PFSK-1 (cell line): ENCODE data around the gene NFKBIL1.

Source experiments
- POLR2AphosphoS5 ChIP-seq: IDR thresholded peaks from 2 replicates; pipeline ENCODE4 v1.6.1; 2012; ENCODE audit warnings: low read depth, mild to moderate bottlenecking, control low read depth, low read length, moderate library complexity
- SIN3A ChIP-seq: IDR thresholded peaks from 2 replicates; pipeline ENCODE4 v1.6.1; 2012; ENCODE audit warnings: mild to moderate bottlenecking, low read length, moderate library complexity, borderline replicate concordance; ENCODE audit not compliant: insufficient read depth
- TAF1 ChIP-seq: IDR thresholded peaks from 2 replicates; pipeline ENCODE4 v1.6.1; 2012; ENCODE audit warnings: low read length, control low read depth, borderline replicate concordance; ENCODE audit not compliant: insufficient read depth
- TF ChIP-seq, protein P1 (sequence below), 2 experiments: IDR thresholded peaks; 2 replicates each; pipeline versions ENCODE4 v1.6.1 to v1.8.0; 2011 to 2012; ENCODE audit warnings: low read depth in 2 of 2, low read length in 2 of 2, control low read depth in 1 of 2, inconsistent platforms in 1 of 2, mild to moderate bottlenecking in 1 of 2, moderate library complexity in 1 of 2; ENCODE audit not compliant: insufficient read depth in 1 of 2

GRCh38 chr6:31568537-31568961 is 21.1 kb downstream of the NFKBIL1 start:
- TF ChIP-seq SIN3A: no peak
- no peak for TF ChIP-seq TAF1
- TF ChIP-seq POLR2AphosphoS5: no peak
- TF ChIP-seq, protein P1, sequence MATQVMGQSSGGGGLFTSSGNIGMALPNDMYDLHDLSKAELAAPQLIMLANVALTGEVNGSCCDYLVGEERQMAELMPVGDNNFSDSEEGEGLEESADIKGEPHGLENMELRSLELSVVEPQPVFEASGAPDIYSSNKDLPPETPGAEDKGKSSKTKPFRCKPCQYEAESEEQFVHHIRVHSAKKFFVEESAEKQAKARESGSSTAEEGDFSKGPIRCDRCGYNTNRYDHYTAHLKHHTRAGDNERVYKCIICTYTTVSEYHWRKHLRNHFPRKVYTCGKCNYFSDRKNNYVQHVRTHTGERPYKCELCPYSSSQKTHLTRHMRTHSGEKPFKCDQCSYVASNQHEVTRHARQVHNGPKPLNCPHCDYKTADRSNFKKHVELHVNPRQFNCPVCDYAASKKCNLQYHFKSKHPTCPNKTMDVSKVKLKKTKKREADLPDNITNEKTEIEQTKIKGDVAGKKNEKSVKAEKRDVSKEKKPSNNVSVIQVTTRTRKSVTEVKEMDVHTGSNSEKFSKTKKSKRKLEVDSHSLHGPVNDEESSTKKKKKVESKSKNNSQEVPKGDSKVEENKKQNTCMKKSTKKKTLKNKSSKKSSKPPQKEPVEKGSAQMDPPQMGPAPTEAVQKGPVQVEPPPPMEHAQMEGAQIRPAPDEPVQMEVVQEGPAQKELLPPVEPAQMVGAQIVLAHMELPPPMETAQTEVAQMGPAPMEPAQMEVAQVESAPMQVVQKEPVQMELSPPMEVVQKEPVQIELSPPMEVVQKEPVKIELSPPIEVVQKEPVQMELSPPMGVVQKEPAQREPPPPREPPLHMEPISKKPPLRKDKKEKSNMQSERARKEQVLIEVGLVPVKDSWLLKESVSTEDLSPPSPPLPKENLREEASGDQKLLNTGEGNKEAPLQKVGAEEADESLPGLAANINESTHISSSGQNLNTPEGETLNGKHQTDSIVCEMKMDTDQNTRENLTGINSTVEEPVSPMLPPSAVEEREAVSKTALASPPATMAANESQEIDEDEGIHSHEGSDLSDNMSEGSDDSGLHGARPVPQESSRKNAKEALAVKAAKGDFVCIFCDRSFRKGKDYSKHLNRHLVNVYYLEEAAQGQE (IDR thresholded peaks at IDR 0.05; ENCODE audit: insufficient read depth in 1 of 2, low read depth in 2 of 2, low read length in 2 of 2): no peak
